GM18873 (cell line): ENCODE results near the gene HMG20B.
"Not testable (repeated sequence)": the region's sequence is repeated elsewhere in the genome, so short reads cannot be mapped to it uniquely, and the experiment has no call there.

Experiments
- ATAC-seq: cut with Tn5 transposase; IDR thresholded peaks from one replicate; pipeline ENCODE4 v1.9.1; 2021; ENCODE audit warnings: mild to moderate bottlenecking, moderate library complexity, moderate number of reproducible peaks; ENCODE audit not compliant: unreplicated experiment, low FRiP score

The HMG20B gene

GRCh38 chr19:3554254-3555083, 18.3 kb upstream of the HMG20B start:
- ATAC-seq = no peak

- no peak for ATAC-seq
Observed at GRCh38 chr19:3555653-3556422, 16.9 kb upstream of the HMG20B start.

GRCh38 chr19:3556423-3556977, 16.2 kb upstream of the HMG20B start:
- no peak for ATAC-seq

GRCh38 chr19:3556978-3557460, 15.7 kb upstream of the HMG20B start:
- ATAC-seq = peak; percentile 12

GRCh38 chr19:3557461-3558248, 15.1 kb upstream of the HMG20B start, which contains the start of gene MFSD12:
MFSD12 (minus strand) TSS chr19:3557586; CDS start chr19:3557403, 183 bp downstream.
- ATAC-seq = peak; percentile 76

- ATAC-seq = no peak
Observed at GRCh38 chr19:3563709-3564524, 8.8 kb upstream of the HMG20B start.

GRCh38 chr19:3565139-3565538, 7.6 kb upstream of the HMG20B start:
- ATAC-seq = no peak

- not testable (repeated sequence) for ATAC-seq
Observed at GRCh38 chr19:3570042-3570441, 2.7 kb upstream of the HMG20B start.

- ATAC-seq = no peak
Observed at GRCh38 chr19:3570606-3571011, 2.1 kb upstream of the HMG20B start.

- ATAC-seq = peak; percentile 84
Observed at GRCh38 chr19:3572132-3572854, 451 bp upstream of the HMG20B start.

- ATAC-seq = peak; percentile 6
Observed at GRCh38 chr19:3573162-3573857, 566 bp downstream of the HMG20B start.

GRCh38 chr19:3573858-3574637, 1.3 kb downstream of the HMG20B start:
- no peak for ATAC-seq

GRCh38 chr19:3575260-3575741, 2.6 kb downstream of the HMG20B start:
- ATAC-seq = no peak

- no peak for ATAC-seq
Observed at GRCh38 chr19:3575949-3576673, 3.4 kb downstream of the HMG20B start.

GRCh38 chr19:3576696-3577443, 4.1 kb downstream of the HMG20B start:
- no peak for ATAC-seq
